Measurements from ENCODE around the gene ZBTB7C. TPM values are rescaled to one million over a fixed set of nuclear protein-coding genes. Genes with fewer than 3 reads are reported as not detected.

The ZBTB7C gene
- polyA plus RNA-seq, 2 of the 4 experiments (the other 2 are of a cell fraction), result 0.10 to 0.12 TPM

- no peak for TF ChIP-seq NFE2L2 (conservative IDR thresholded peaks at IDR 0.05; ENCODE audit: low read length)
- TF ChIP-seq TFCP2L1 (CRISPR knock-in tag; IDR thresholded peaks at IDR 0.05), result no peak
- no peak for TF ChIP-seq EHMT2 (IDR thresholded peaks at IDR 0.05; ENCODE audit: low read depth)
- TF ChIP-seq HEYL (CRISPR knock-in tag; IDR thresholded peaks at IDR 0.05), result no peak
- TF ChIP-seq KDM1A (IDR thresholded peaks at IDR 0.05; ENCODE audit: low read depth), result no peak
- TF ChIP-seq CHD2 (IDR thresholded peaks at IDR 0.05; ENCODE audit: low read length, partially characterized antibody), result no peak
- TF ChIP-seq ZNF302 (CRISPR knock-in tag; IDR thresholded peaks at IDR 0.05), result no peak
- no peak for TF ChIP-seq HOXB13 (CRISPR knock-in tag; IDR thresholded peaks at IDR 0.05; ENCODE audit: low read depth)
- TF ChIP-seq KDM5A (IDR thresholded peaks at IDR 0.05), result no peak
- no peak for TF ChIP-seq POLR2A (IDR thresholded peaks at IDR 0.05; ENCODE audit: low read length)
- TF ChIP-seq RNF2 (IDR thresholded peaks at IDR 0.05; ENCODE audit: borderline replicate concordance, low read depth), result no peak
- no peak for TF ChIP-seq ZSCAN20 (CRISPR knock-in tag; IDR thresholded peaks at IDR 0.05)
- TF ChIP-seq ELK1 (IDR thresholded peaks at IDR 0.05; ENCODE audit: low read depth, low read length), result no peak
- TF ChIP-seq ZC3H11A (IDR thresholded peaks at IDR 0.05), result no peak
- TF ChIP-seq HES2 (IDR thresholded peaks at IDR 0.05), result no peak
- TF ChIP-seq RCOR1 (IDR thresholded peaks at IDR 0.05; ENCODE audit: low read depth, low read length), result no peak
- no peak for TF ChIP-seq CBX8 (IDR thresholded peaks at IDR 0.05)
- TF ChIP-seq MAFK (IDR thresholded peaks at IDR 0.05; ENCODE audit: partially characterized antibody), result no peak
- no peak for TF ChIP-seq EHF (CRISPR knock-in tag; IDR thresholded peaks at IDR 0.05)
- no peak for TF ChIP-seq PHF8 (IDR thresholded peaks at IDR 0.05; ENCODE audit: borderline replicate concordance, low read depth)
- no peak overlapping the region for H3K27ac ChIP-seq
- FAIRE-seq (no peak), ATAC-seq (no peak), DNase-seq (ENCODE audit: low read depth in 1 of 2, low spot score in 1 of 2) (no peak)
- POLR2A ChIA-PET, result no interaction called here
- CTCF ChIA-PET, result no interaction called here
- H3K4me2 ChIP-seq, result no peak overlapping the region
- WGBS (ENCODE audit: missing lambda C conversion rate), result 7% methylated on average over 2 of the region's 2 CpGs
- no peak overlapping the region for H3K4me3 ChIP-seq
- no peaks in the 10 kb centered on the region for H3K4me1 ChIP-seq
- no peaks in the 10 kb centered on the region for H3K9me3 ChIP-seq
Observed at GRCh38 chr18:48076461-48076860, 332.7 kb downstream of the ZBTB7C start.

GRCh38 chr18:48075707-48076093 lies 333.5 kb downstream of the ZBTB7C start:
- no peak overlapping the region for H3K27ac ChIP-seq
- H3K4me1 ChIP-seq, result no peaks in the 10 kb centered on the region
- TF ChIP-seq HES2 (IDR thresholded peaks at IDR 0.05) (no peak), SREBF2 (IDR thresholded peaks at IDR 0.05) (no peak), PHF8 (IDR thresholded peaks at IDR 0.05; ENCODE audit: borderline replicate concordance, low read depth) (no peak), TFCP2L1 (CRISPR knock-in tag; IDR thresholded peaks at IDR 0.05) (no peak), EHMT2 (IDR thresholded peaks at IDR 0.05; ENCODE audit: low read depth) (no peak), HDAC2 (IDR thresholded peaks at IDR 0.05) (no peak), RAD21 (conservative IDR thresholded peaks at IDR 0.05 in 1 of 2, IDR thresholded peaks at IDR 0.05 in 1 of 2) (no peak), FOXS1 (CRISPR knock-in tag; IDR thresholded peaks at IDR 0.05) (no peak), RFX5 (IDR thresholded peaks at IDR 0.05) (no peak), CBX8 (IDR thresholded peaks at IDR 0.05) (no peak), KDM1A (IDR thresholded peaks at IDR 0.05; ENCODE audit: low read depth) (no peak), MAZ (IDR thresholded peaks at IDR 0.05; ENCODE audit: borderline replicate concordance, low read depth, low read length) (no peak), HMGXB4 (CRISPR knock-in tag; IDR thresholded peaks at IDR 0.05; ENCODE audit: borderline replicate concordance) (no peak)
- TF ChIP-seq, protein P1, sequence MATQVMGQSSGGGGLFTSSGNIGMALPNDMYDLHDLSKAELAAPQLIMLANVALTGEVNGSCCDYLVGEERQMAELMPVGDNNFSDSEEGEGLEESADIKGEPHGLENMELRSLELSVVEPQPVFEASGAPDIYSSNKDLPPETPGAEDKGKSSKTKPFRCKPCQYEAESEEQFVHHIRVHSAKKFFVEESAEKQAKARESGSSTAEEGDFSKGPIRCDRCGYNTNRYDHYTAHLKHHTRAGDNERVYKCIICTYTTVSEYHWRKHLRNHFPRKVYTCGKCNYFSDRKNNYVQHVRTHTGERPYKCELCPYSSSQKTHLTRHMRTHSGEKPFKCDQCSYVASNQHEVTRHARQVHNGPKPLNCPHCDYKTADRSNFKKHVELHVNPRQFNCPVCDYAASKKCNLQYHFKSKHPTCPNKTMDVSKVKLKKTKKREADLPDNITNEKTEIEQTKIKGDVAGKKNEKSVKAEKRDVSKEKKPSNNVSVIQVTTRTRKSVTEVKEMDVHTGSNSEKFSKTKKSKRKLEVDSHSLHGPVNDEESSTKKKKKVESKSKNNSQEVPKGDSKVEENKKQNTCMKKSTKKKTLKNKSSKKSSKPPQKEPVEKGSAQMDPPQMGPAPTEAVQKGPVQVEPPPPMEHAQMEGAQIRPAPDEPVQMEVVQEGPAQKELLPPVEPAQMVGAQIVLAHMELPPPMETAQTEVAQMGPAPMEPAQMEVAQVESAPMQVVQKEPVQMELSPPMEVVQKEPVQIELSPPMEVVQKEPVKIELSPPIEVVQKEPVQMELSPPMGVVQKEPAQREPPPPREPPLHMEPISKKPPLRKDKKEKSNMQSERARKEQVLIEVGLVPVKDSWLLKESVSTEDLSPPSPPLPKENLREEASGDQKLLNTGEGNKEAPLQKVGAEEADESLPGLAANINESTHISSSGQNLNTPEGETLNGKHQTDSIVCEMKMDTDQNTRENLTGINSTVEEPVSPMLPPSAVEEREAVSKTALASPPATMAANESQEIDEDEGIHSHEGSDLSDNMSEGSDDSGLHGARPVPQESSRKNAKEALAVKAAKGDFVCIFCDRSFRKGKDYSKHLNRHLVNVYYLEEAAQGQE (IDR thresholded peaks at IDR 0.05), result no peak
- TF ChIP-seq, protein P2, sequence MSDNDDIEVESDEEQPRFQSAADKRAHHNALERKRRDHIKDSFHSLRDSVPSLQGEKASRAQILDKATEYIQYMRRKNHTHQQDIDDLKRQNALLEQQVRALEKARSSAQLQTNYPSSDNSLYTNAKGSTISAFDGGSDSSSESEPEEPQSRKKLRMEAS (IDR thresholded peaks at IDR 0.05), result no peak
- FAIRE-seq (no peak), ATAC-seq (no peak), DNase-seq (ENCODE audit: low read depth in 1 of 2, low spot score in 1 of 2) (no peak)
- no peak overlapping the region for H3K4me2 ChIP-seq
- CTCF ChIA-PET, result no interaction called here
- no peaks in the 10 kb centered on the region for H3K9me3 ChIP-seq
- no peak overlapping the region for H3K4me3 ChIP-seq
- POLR2A ChIA-PET, result no interaction called here
- 56% methylated on average over 10 of the region's 10 CpGs for WGBS (ENCODE audit: missing lambda C conversion rate)

Data from A549 (cell line).